ENCODE measurements around the gene NECAB3. TPM values are rescaled to one million over a fixed set of nuclear protein-coding genes. Genes with fewer than 3 reads are reported as not detected.

Gene NECAB3
- total and polyA plus RNA-seq, 7 donors: 37.8 to 98.0 (median 63.7) TPM

- no peak for TF ChIP-seq CTCF (IDR thresholded peaks at IDR 0.05)
- intact Hi-C loops (cut with DNase I): no loop called here
- DNase-seq: no peak
- Histone ChIP-seq H3K9me3 (no peaks in the 10 kb centered on the region), H3K27me3 (ENCODE audit: insufficient read depth in 3 of 3, low read length in 2 of 3) (no peaks in the 10 kb centered on the region), H3K4me1 (peaks cover 10% of the 10 kb centered on the region), H3K4me3 (no peak overlapping the region), H3K27ac (no peak overlapping the region), H3K36me3 (ENCODE audit: insufficient read depth in 1 of 2, low read depth in 1 of 2) (peaks cover 0 to 58% of the 10 kb centered on the region in 2 donors)
- 91 to 99% (median 96%) methylated on average over 4 of the region's 4 CpGs for WGBS, 3 donors
- no peak for ATAC-seq
Observed at GRCh38 chr20:33658929-33659328, 15.3 kb downstream of the NECAB3 start.

GRCh38 chr20:33658510-33658909, 15.7 kb downstream of the NECAB3 start:
- no peaks in the 10 kb centered on the region for H3K27me3 ChIP-seq (ENCODE audit: insufficient read depth in 3 of 3, low read length in 2 of 3)
- intact Hi-C loops (cut with DNase I): no loop called here
- DNase-seq: no peak
- H3K36me3 ChIP-seq (ENCODE audit: insufficient read depth in 1 of 2, low read depth in 1 of 2): peaks cover 0 to 58% of the 10 kb centered on the region in 2 donors
- WGBS, 3 donors: 90 to 95% (median 93%) methylated on average over 8 of the region's 8 CpGs
- H3K4me3 ChIP-seq: no peak overlapping the region
- no peak for ATAC-seq
- no peak for TF ChIP-seq CTCF (IDR thresholded peaks at IDR 0.05)
- H3K27ac ChIP-seq: no peak overlapping the region
- H3K9me3 ChIP-seq: no peaks in the 10 kb centered on the region
- peaks cover 10% of the 10 kb centered on the region for H3K4me1 ChIP-seq

GRCh38 chr20:33657704-33658095, 16.5 kb downstream of the NECAB3 start:
- TF ChIP-seq CTCF (IDR thresholded peaks at IDR 0.05): no peak
- ATAC-seq: no peak
- intact Hi-C loops (cut with DNase I): no loop called here
- Histone ChIP-seq H3K36me3 (ENCODE audit: insufficient read depth in 1 of 2, low read depth in 1 of 2) (peaks cover 0 to 58% of the 10 kb centered on the region in 2 donors), H3K27ac (no peak overlapping the region), H3K4me3 (no peak overlapping the region), H3K9me3 (no peaks in the 10 kb centered on the region), H3K4me1 (peaks cover 3% of the 10 kb centered on the region), H3K27me3 (ENCODE audit: insufficient read depth in 3 of 3, low read length in 2 of 3) (no peaks in the 10 kb centered on the region)
- no peak for DNase-seq
- 90 to 93% (median 91%) methylated on average over 11 to 12 of the region's 12 CpGs for WGBS, 3 donors

- no peak overlapping the region for H3K27ac ChIP-seq
- WGBS, 3 donors: 90 to 95% (median 92%) methylated on average over 17 of the region's 17 CpGs
- H3K27me3 ChIP-seq (ENCODE audit: insufficient read depth in 3 of 3, low read length in 2 of 3): no peaks in the 10 kb centered on the region
- H3K4me1 ChIP-seq: peaks cover 3% of the 10 kb centered on the region
- TF ChIP-seq CTCF (IDR thresholded peaks at IDR 0.05): no peak
- DNase-seq (no peak), ATAC-seq (no peak)
- peaks cover 0 to 58% of the 10 kb centered on the region in 2 donors for H3K36me3 ChIP-seq (ENCODE audit: insufficient read depth in 1 of 2, low read depth in 1 of 2)
- intact Hi-C loops (cut with DNase I): no loop called here
- no peak overlapping the region for H3K4me3 ChIP-seq
- no peaks in the 10 kb centered on the region for H3K9me3 ChIP-seq
Observed at GRCh38 chr20:33656783-33657703, 17.2 kb downstream of the NECAB3 start.
